Fibroblast of the aortic adventitia (primary cell): ENCODE results near the gene CFAP410. TPM values are rescaled to one million over a fixed set of nuclear protein-coding genes. Genes with fewer than 3 reads are reported as not detected.

Experiments used
- DNase-seq: peaks from one replicate; pipeline ENCODE4 v3.0.0-alpha.2; 2010; ENCODE audit warnings: low read depth
- H3K4me3 ChIP-seq: 2 replicates; pipeline ENCODE4 v1.5.1; 2011; ENCODE audit warnings: low read depth, mild to moderate bottlenecking, control low read depth, low read length, moderate library complexity
- total RNA-seq: library from RNA; depleted of rRNA; stranded (reverse); fragments of >200 nt; gene quantifications from 2 replicates; pipeline ENCODE4 v1.2.3, GENCODE V29; 2012; ENCODE audit warnings: low replicate concordance
- TF ChIP-seq, protein P1 (sequence below): IDR thresholded peaks from 2 replicates; pipeline ENCODE4 v1.5.1; 2011; ENCODE audit warnings: mild to moderate bottlenecking, low read length, control low read depth, inconsistent platforms; ENCODE audit not compliant: insufficient read depth

Gene CFAP410
- total RNA-seq, 1 donor, result 9.4 TPM

DNA sequence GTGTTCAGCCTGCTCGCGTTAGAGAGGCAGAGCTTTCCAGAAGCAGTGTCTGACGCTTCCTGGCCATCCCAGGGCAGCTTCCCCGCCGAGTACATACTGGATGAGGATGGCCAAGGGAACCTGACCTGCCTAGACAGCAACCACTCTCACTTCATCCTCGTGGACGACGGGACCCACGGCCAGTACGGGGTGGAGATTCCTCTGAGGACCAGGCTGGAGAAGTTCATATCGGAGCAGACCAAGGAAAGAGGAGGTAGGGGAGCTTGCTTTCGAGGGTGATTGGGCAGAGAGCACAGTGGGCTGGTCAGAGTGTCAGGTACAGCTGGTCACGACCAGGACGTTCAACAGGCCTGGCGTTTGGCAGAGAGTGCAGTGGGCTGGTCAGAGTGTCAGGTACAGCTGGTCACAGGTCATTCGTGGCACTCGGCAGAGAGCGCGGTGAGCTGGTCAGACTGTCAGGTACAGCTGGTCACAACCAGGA is 36.6 kb upstream of the CFAP410 start:
- TF ChIP-seq, protein P1, sequence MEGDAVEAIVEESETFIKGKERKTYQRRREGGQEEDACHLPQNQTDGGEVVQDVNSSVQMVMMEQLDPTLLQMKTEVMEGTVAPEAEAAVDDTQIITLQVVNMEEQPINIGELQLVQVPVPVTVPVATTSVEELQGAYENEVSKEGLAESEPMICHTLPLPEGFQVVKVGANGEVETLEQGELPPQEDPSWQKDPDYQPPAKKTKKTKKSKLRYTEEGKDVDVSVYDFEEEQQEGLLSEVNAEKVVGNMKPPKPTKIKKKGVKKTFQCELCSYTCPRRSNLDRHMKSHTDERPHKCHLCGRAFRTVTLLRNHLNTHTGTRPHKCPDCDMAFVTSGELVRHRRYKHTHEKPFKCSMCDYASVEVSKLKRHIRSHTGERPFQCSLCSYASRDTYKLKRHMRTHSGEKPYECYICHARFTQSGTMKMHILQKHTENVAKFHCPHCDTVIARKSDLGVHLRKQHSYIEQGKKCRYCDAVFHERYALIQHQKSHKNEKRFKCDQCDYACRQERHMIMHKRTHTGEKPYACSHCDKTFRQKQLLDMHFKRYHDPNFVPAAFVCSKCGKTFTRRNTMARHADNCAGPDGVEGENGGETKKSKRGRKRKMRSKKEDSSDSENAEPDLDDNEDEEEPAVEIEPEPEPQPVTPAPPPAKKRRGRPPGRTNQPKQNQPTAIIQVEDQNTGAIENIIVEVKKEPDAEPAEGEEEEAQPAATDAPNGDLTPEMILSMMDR, result no peak
- H3K4me3 ChIP-seq, result no peak overlapping the region
- no peak for DNase-seq

DNA sequence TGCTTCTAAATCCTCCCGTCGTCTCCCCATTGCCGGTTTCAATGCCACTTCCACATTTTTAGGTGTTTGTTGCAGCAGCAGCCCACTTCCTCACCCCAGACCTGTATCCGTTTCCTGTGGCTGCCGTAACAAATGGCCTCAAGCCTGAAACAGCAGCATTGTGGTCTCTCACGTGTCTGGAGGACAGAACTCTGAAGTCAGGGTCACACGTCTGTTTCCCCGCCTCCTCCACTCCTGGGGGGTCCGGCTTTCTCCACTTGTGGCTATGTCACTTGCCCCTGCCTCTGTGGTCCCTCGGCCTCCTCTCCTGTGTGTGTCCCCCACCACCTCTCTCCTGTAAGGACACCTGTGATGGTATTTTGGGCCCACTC is 36.1 kb upstream of the CFAP410 start:
- TF ChIP-seq, protein P1, result no peak
- H3K4me3 ChIP-seq, result no peak overlapping the region
- DNase-seq, result no peak

DNA sequence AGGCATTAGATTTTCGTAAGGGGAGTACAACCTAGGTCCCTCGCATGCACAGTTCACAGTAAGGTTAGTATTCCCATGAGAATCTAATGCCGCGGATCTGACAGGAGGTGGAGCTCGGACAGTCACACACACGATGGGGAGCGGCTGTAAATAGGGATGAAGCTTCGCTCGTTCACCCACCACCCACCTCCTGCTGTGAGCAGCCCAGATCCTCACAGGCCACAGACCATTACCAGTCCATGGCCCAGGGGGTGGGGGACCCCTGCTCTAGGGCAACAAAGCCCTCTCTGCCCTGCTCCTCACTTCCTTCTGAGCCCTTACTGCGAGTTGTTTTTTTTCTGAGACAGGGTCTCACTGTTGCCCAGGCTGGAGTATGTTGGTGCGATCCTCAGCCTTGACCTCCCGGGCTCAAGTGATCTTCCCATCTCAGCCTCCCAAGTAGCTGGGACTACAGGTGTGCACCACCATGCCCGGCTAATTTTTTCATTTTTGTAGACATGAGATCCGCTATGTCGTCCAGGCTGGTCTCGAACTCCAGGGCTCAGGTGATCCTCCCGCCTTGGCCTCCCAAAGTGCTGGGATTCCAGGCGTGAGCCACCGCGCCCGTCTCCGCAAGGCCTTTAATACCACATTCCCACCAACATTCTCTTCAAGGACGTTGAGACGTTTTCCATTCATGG is 35.6 kb upstream of the CFAP410 start:
- no peak for DNase-seq
- H3K4me3 ChIP-seq, result no peak overlapping the region
- TF ChIP-seq, protein P1, result no peak

DNA sequence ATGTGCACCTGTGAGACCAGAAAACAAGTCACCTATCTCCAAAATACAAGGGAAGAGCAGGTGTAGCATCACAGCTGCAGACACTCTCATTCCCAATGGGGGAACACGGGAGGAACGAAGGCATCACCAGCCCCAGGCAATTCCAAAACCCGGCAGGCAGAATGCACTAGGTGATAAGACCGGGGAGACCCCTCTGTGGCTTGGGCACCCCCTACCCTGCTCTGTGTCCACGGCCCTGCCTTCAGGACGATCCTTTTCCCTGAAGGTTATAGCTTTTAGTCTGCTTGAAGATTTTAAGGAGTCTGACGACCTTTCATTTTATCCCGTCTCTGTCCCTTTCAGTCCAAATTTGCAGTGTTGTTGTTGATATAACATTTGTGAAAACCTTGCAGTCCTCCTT is 33.4 kb upstream of the CFAP410 start:
- TF ChIP-seq, protein P1, result no peak
- no peak for DNase-seq
- no peak overlapping the region for H3K4me3 ChIP-seq

DNA sequence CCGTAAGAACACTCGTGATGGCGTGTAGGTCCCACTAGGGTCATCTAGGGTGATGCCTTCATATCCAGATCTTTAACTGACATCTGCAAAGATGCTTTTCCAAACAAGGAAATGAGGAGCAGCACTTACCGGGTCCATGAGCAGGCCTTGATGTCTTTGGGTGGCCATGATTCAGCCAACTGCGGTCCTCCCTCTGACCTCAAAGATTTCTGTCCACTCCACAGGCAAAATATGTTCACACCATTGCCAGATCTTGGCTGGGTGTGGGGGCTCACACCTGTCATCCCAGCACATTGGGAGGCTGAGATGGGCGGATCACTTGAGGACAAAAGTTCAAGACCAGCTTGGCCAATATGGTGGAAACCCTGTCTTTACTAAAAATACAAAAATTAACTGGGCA is 32.4 kb upstream of the CFAP410 start:
- H3K4me3 ChIP-seq, result no peak overlapping the region
- TF ChIP-seq, protein P1, result no peak
- DNase-seq, result no peak

DNA sequence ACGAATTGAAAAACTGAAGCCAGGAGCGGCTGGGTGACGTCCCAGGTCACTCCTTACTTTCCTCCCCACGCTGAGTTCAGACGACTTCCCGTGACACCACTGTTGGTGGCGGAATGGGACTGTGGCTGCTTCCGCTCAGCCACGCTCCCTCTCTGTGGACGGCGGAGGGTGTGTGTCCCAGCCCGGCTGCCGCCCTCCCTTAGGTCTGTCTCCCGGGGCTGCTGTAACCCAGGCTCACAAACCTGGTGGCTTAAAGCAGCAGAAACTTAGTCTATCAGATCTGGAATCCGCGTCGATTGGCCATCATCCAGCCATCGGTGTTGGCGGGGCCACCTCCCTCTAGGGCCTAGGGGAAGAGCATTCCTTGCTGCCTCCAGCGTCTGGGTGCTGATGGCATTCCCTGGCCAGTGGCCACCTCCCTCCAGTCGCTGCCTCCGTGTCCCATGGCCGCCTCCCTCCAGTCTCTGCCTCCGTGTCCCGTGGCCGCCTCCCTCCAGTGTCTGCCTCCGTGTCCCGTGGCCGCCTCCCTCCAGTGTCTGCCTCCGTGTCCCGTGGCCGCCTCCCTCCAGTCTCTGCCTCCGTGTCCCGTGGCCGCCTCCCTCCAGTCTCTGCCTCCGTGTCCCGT is 31.7 kb upstream of the CFAP410 start:
- no peak for DNase-seq
- TF ChIP-seq, protein P1, result no peak
- no peak overlapping the region for H3K4me3 ChIP-seq
